ENCODE measurements around the gene CNOT6.

The CNOT6 gene

GRCh38 chr5:180580681-180581080, 86.5 kb downstream of the CNOT6 start (continued):
- TF ChIP-seq ZXDB (tag by site-specific recombination; IDR thresholded peaks at IDR 0.05) (no peak), PRDM6 (tag by site-specific recombination; IDR thresholded peaks at IDR 0.05) (no peak), ZNF658 (tag by site-specific recombination; IDR thresholded peaks at IDR 0.05) (no peak), ZNF792 (tag by site-specific recombination; IDR thresholded peaks at IDR 0.05) (no peak), SETDB1 (IDR thresholded peaks at IDR 0.05; ENCODE audit: insufficient read length, low read length) (no peak)

- Histone ChIP-seq H3K9me3 (ENCODE audit: control insufficient read depth, insufficient read depth, low read depth, low read length) (no peaks in the 10 kb centered on the region; the same call in 1 of the 2 replicates), H3K36me3 (ENCODE audit: control insufficient read depth in 2 of 2, insufficient read depth in 1 of 2, low read length in 2 of 2) (no peaks in the 10 kb centered on the region; a peak in 1 of 3 replicates), H3K27ac (ENCODE audit: extremely low read depth, low read depth, low read length) (no peak overlapping the region), H3K4me3 (ENCODE audit: low read depth, low read length) (no peak overlapping the region), H3K4me1 (ENCODE audit: control insufficient read depth, insufficient read depth, low read length) (no peaks in the 10 kb centered on the region)
- ChIA-PET CTCF (interaction anchor here (0.9 to 2.4 kb wide), 3 partner anchors 22 to 35 kb away, joined by 3 to 5 read pairs (median 3); no protein-coding TSS in a partner anchor), POLR2A (no interaction called here)
- TF ChIP-seq ZNF184 (tag by site-specific recombination; IDR thresholded peaks at IDR 0.05), result no peak
- TF ChIP-seq ELK4 (IDR thresholded peaks at IDR 0.05; ENCODE audit: borderline replicate concordance, low read depth, low read length), result no peak
- TF ChIP-seq ZNF654 (tag by site-specific recombination; IDR thresholded peaks at IDR 0.05; ENCODE audit: low read depth), result no peak
- no peak for TF ChIP-seq ZNF704 (tag by site-specific recombination; IDR thresholded peaks at IDR 0.05)
- no peak for TF ChIP-seq ZNF37A (tag by site-specific recombination; IDR thresholded peaks at IDR 0.05)
- TF ChIP-seq RBAK (tag by site-specific recombination; IDR thresholded peaks at IDR 0.05), result no peak
- no peak for TF ChIP-seq ZBTB8A (tag by site-specific recombination; IDR thresholded peaks at IDR 0.05)
- no peak for TF ChIP-seq PBX3 (CRISPR knock-in tag; IDR thresholded peaks at IDR 0.05)
- no peak for TF ChIP-seq AEBP2 (tag by site-specific recombination; IDR thresholded peaks at IDR 0.05; ENCODE audit: borderline replicate concordance)
- no peak for TF ChIP-seq PRDM4 (tag by site-specific recombination; IDR thresholded peaks at IDR 0.05)
- TF ChIP-seq HOXD13 (CRISPR knock-in tag; IDR thresholded peaks at IDR 0.05; ENCODE audit: borderline replicate concordance), result no peak
- TF ChIP-seq KLF1 (tag by site-specific recombination; IDR thresholded peaks at IDR 0.05), result no peak
- no peak for TF ChIP-seq ZNF514 (tag by site-specific recombination; IDR thresholded peaks at IDR 0.05)
- TF ChIP-seq ZNF521 (tag by site-specific recombination; IDR thresholded peaks at IDR 0.05), result no peak
- TF ChIP-seq SALL2 (tag by site-specific recombination; IDR thresholded peaks at IDR 0.05; ENCODE audit: borderline replicate concordance), result no peak
- no peak for TF ChIP-seq SP3 (tag by site-specific recombination; IDR thresholded peaks at IDR 0.05)
- TF ChIP-seq ZNF530 (tag by site-specific recombination; IDR thresholded peaks at IDR 0.05; ENCODE audit: low read depth), result no peak
Measured at GRCh38 chr5:180583738-180584137, 89.6 kb downstream of the CNOT6 start.
